Fibroblast of the aortic adventitia (primary cell): ENCODE results near the gene COL11A2. TPM values are rescaled to one million over a fixed set of nuclear protein-coding genes. Genes with fewer than 3 reads are reported as not detected.
A peak's percentile ranks its signal among the peaks of the same experiment; 100 is the strongest.
"Not testable (repeated sequence)": the region's sequence is repeated elsewhere in the genome, so short reads cannot be mapped to it uniquely, and the experiment has no call there.

ENCODE experiments used
- DNase-seq: peaks from one replicate; pipeline ENCODE4 v3.0.0-alpha.2; 2010; ENCODE audit warnings: low read depth
- H3K4me3 ChIP-seq: 2 replicates; pipeline ENCODE4 v1.5.1; 2011; ENCODE audit warnings: low read depth, mild to moderate bottlenecking, control low read depth, low read length, moderate library complexity
- CTCF ChIP-seq: IDR thresholded peaks from 2 replicates; pipeline ENCODE4 v1.5.1; 2011; ENCODE audit warnings: mild to moderate bottlenecking, low read length, control low read depth, inconsistent platforms; ENCODE audit not compliant: insufficient read depth
- total RNA-seq: library from RNA; depleted of rRNA; stranded (reverse); fragments of >200 nt; gene quantifications from 2 replicates; pipeline ENCODE4 v1.2.3, GENCODE V29; 2012; ENCODE audit warnings: low replicate concordance

The COL11A2 gene
- total RNA-seq, 1 donor: 0.09 TPM

- no peak for DNase-seq
- H3K4me3 ChIP-seq: no peak overlapping the region
- TF ChIP-seq CTCF: no peak
These were observed 37.9 kb downstream of the COL11A2 start for GRCh38 chr6:33154349-33154748.

GRCh38 chr6:33151050-33151449 is 41.2 kb downstream of the COL11A2 start:
- DNase-seq: no peak
- no peak for TF ChIP-seq CTCF
- no peak overlapping the region for H3K4me3 ChIP-seq

- not testable (repeated sequence) for DNase-seq, H3K4me3 ChIP-seq
These were observed 41.7 kb downstream of the COL11A2 start for GRCh38 chr6:33150560-33150959.

- peak; percentile 80 for TF ChIP-seq CTCF
- H3K4me3 ChIP-seq: no peak overlapping the region
- peak; percentile 81 for DNase-seq
These were observed 44.2 kb downstream of the COL11A2 start for GRCh38 chr6:33147807-33148666.

- no peak for DNase-seq
- no peak for TF ChIP-seq CTCF
- H3K4me3 ChIP-seq: no peak overlapping the region
These were observed 47.9 kb downstream of the COL11A2 start for GRCh38 chr6:33144373-33144772.

- no peak for DNase-seq
- TF ChIP-seq CTCF: no peak
- H3K4me3 ChIP-seq: no peak overlapping the region
These were observed 49.0 kb downstream of the COL11A2 start for GRCh38 chr6:33143113-33143770.

- no peak overlapping the region for H3K4me3 ChIP-seq
- DNase-seq: no peak
- TF ChIP-seq CTCF: no peak
These were observed 49.7 kb downstream of the COL11A2 start for GRCh38 chr6:33142501-33143070.
